NB4 (cell line): ENCODE results near the gene ANKRD52.
"Not testable (repeated sequence)": the region's sequence is repeated elsewhere in the genome, so short reads cannot be mapped to it uniquely, and the experiment has no call there.

Source experiments
- DNase-seq: peaks from one replicate; pipeline ENCODE4 v3.0.0; 2010; ENCODE audit warnings: low read depth
- H3K4me3 ChIP-seq: one replicate; pipeline ENCODE4 v1.5.1; 2011; ENCODE audit warnings: mild to moderate bottlenecking, low read depth, low read length, moderate library complexity
- CTCF ChIP-seq: IDR thresholded peaks from one replicate; pipeline ENCODE4 v1.5.1; 2012; ENCODE audit warnings: low read depth, low read length
- MAX ChIP-seq: IDR thresholded peaks from 2 replicates; pipeline ENCODE4 v1.6.1; 2011; ENCODE audit warnings: low read depth, low read length
- MYC ChIP-seq: IDR thresholded peaks from 2 replicates; pipeline ENCODE4 v1.6.1; 2011; ENCODE audit warnings: low read depth, low read length
- POLR2A ChIP-seq: IDR thresholded peaks from 2 replicates; pipeline ENCODE4 v1.6.1; 2011; ENCODE audit warnings: mild to moderate bottlenecking; ENCODE audit not compliant: insufficient read length; ENCODE audit errors: extremely low read depth

The ANKRD52 gene

GRCh38 chr12:56288705-56289387 is 30.7 kb upstream of the ANKRD52 start:
- TF ChIP-seq MAX (no peak), MYC (no peak), CTCF (no peak), POLR2A (no peak)
- H3K4me3 ChIP-seq, result no peak overlapping the region
- peak; percentile 61 for DNase-seq

- DNase-seq, result no peak
- no peak for TF ChIP-seq MYC
- no peak for TF ChIP-seq POLR2A
- TF ChIP-seq CTCF, result no peak
- no peak for TF ChIP-seq MAX
- no peak overlapping the region for H3K4me3 ChIP-seq
Observed at GRCh38 chr12:56286044-56286830, 28.1 kb upstream of the ANKRD52 start.

GRCh38 chr12:56284263-56284662 is 26.1 kb upstream of the ANKRD52 start:
- H3K4me3 ChIP-seq, DNase-seq: not testable (repeated sequence)

- DNase-seq, result no peak
- TF ChIP-seq CTCF (no peak), POLR2A (no peak), MYC (no peak), MAX (no peak)
- H3K4me3 ChIP-seq, result no peak overlapping the region
Observed at GRCh38 chr12:56282579-56282978, 24.4 kb upstream of the ANKRD52 start.

- no peak for DNase-seq
- TF ChIP-seq MAX (no peak), MYC (no peak), CTCF (no peak)
- H3K4me3 ChIP-seq, result no peak overlapping the region
Observed at GRCh38 chr12:56282030-56282429, 23.8 kb upstream of the ANKRD52 start.

GRCh38 chr12:56280849-56281248 is 22.7 kb upstream of the ANKRD52 start:
- no peak for DNase-seq
- TF ChIP-seq MAX, result no peak
- no peak for TF ChIP-seq POLR2A
- no peak for TF ChIP-seq CTCF
- TF ChIP-seq MYC, result no peak
- no peak overlapping the region for H3K4me3 ChIP-seq
